ENCODE measurements around the gene KIF5B. TPM values are rescaled to one million over a fixed set of nuclear protein-coding genes. Genes with fewer than 3 reads are reported as not detected.
"Not testable (repeated sequence)": the region's sequence is repeated elsewhere in the genome, so short reads cannot be mapped to it uniquely, and the experiment has no call there.

KIF5B gene
- total and polyA plus RNA-seq, 7 donors: 42.6 to 270 (median 199) TPM

DNA sequence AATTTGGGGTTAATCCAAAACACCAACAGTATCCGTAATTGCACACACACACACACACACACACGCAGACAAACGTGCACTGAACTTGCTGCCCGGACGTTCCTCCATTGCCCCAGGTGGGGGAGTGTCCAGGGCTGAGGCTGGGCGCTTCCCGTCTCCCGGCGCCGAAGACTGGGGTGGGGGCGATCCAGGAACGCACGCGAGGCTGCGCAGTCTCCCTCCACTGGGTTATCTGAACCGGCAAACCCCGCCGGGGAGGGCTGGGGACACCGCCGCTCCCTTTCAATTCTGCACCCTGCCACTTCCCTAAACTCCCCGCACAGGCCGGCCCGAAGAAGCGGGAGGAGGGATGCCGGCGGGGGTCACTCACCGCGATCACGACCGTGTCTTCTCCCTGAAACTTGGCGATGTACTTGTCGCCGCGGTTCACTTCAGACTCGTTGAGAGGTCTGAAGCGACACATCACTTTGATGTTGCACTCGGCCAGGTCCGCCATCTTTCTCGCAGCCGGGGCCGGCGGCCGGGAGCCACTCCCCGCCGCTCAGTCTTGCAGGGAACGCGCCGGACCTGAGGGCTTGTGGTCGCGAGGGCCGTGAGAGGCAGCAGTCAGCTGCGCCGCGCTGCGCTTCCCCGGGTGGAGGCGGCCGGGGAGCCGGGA lies 618 bp downstream of the KIF5B start:
- H3K9me3 ChIP-seq: no peaks in the 10 kb centered on the region
- peak; percentile 41 to 63 for TF ChIP-seq POLR2A (IDR thresholded peaks at IDR 0.05)
- TF ChIP-seq POLR2AphosphoS5 (IDR thresholded peaks at IDR 0.05): peak; percentile 29 to 82 (median 74)
- no peak for TF ChIP-seq EP300 (IDR thresholded peaks at IDR 0.05)
- H3K27me3 ChIP-seq: no peaks in the 10 kb centered on the region
- no peaks in the 10 kb centered on the region for H3K36me3 ChIP-seq
- intact Hi-C loops (cut with DNase I): loop anchor here (10.0 kb wide), 2 partner anchors 289 to 899 kb away; partner anchors contain the start of genes EPC1 and ITGB1
- H3K4me3 ChIP-seq: peak overlapping the region; percentile 77 to 99 (median 92)
- WGBS, 2 donors: 0% methylated on average over 59 of the region's 59 CpGs
- DNase-seq: peak; percentile 85
- H3K4me1 ChIP-seq: peaks cover 0 to 45% (median 20%) of the 10 kb centered on the region in 4 donors
- peak overlapping the region; percentile 93 to 100 (median 96) for H3K27ac ChIP-seq

DNA sequence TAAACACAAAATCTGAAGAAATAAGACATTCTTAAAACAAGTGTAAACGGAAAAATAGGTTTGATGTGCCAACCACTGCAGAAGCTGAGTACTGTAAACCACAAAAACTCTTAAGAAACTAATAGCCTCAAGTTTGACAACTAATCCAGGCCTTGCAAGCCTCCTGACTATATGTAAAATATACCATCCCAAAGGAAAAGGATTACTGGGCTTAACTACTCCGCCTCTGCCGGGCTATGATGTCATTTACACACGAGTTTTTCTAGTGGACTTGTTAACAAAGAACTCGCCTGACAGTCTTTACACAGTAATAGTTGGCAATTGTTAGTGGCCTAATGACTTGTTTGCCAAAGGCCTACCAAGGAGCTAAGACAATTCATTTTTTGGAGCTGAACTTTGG lies 2.1 kb downstream of the KIF5B start:
- WGBS, 2 donors: 3 to 18% methylated on average over 5 of the region's 5 CpGs
- no peaks in the 10 kb centered on the region for H3K9me3 ChIP-seq
- peak overlapping the region; percentile 77 to 99 (median 92) for H3K4me3 ChIP-seq
- peak overlapping the region; percentile 93 to 100 (median 96) for H3K27ac ChIP-seq
- peak; percentile 75 for DNase-seq
- no peaks in the 10 kb centered on the region for H3K27me3 ChIP-seq
- TF ChIP-seq POLR2AphosphoS5 (IDR thresholded peaks at IDR 0.05) (peak; percentile 24 to 60 (median 40)), POLR2A (IDR thresholded peaks at IDR 0.05) (peak in 1 of 2 donors; percentile 13)
- TF ChIP-seq, protein P1, sequence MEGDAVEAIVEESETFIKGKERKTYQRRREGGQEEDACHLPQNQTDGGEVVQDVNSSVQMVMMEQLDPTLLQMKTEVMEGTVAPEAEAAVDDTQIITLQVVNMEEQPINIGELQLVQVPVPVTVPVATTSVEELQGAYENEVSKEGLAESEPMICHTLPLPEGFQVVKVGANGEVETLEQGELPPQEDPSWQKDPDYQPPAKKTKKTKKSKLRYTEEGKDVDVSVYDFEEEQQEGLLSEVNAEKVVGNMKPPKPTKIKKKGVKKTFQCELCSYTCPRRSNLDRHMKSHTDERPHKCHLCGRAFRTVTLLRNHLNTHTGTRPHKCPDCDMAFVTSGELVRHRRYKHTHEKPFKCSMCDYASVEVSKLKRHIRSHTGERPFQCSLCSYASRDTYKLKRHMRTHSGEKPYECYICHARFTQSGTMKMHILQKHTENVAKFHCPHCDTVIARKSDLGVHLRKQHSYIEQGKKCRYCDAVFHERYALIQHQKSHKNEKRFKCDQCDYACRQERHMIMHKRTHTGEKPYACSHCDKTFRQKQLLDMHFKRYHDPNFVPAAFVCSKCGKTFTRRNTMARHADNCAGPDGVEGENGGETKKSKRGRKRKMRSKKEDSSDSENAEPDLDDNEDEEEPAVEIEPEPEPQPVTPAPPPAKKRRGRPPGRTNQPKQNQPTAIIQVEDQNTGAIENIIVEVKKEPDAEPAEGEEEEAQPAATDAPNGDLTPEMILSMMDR (IDR thresholded peaks at IDR 0.05): no peak
- H3K4me1 ChIP-seq: peaks cover 0 to 60% (median 35%) of the 10 kb centered on the region in 4 donors
- no peaks in the 10 kb centered on the region for H3K36me3 ChIP-seq
- intact Hi-C loops (cut with DNase I): loop anchor here (10.0 kb wide), 2 partner anchors 291 to 901 kb away; partner anchors contain the start of genes EPC1 and ITGB1

GRCh38 chr10:32053392-32053791 lies 2.8 kb downstream of the KIF5B start:
- Histone ChIP-seq H3K4me3 (peak overlapping the region; percentile 77 to 99 (median 92)), H3K27ac (peak overlapping the region; percentile 93 to 100 (median 96)), H3K4me1 (peaks cover 0 to 67% (median 42%) of the 10 kb centered on the region in 4 donors)
- H3K9me3 ChIP-seq, H3K36me3 ChIP-seq, DNase-seq, H3K27me3 ChIP-seq: not testable (repeated sequence)
- intact Hi-C loops (cut with DNase I): loop anchor here (10.0 kb wide), 2 partner anchors 291 to 901 kb away; partner anchors contain the start of genes EPC1 and ITGB1
- WGBS, 2 donors: 73 to 75% methylated on average over 11 of the region's 11 CpGs

DNA sequence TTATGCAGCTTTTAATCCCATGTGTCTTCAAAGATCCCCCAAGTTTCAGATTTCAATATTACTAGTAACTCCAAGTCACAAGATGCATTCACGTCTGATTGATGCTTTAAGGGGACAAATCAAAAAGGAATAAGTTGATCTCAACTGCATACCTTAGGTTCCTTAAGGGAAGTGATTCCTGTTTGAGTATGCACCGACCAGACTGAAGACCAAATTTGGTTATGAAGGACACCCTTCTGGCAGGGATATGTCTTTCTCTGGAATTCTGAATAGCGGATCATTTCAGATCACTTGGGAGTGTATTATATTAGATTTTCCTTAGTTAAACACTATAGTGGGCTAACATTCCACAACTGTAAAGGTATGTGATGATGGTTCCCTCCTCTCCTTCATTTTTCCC lies 4.3 kb downstream of the KIF5B start:
- TF ChIP-seq, protein P1 (IDR thresholded peaks at IDR 0.05): no peak
- TF ChIP-seq POLR2AphosphoS5 (IDR thresholded peaks at IDR 0.05) (no peak), EP300 (IDR thresholded peaks at IDR 0.05) (no peak), POLR2A (IDR thresholded peaks at IDR 0.05) (no peak)
- Histone ChIP-seq H3K27ac (peak overlapping the region; percentile 93 to 100 (median 96)), H3K36me3 (peaks cover 0 to 13% (median 3%) of the 10 kb centered on the region in 4 donors), H3K9me3 (no peaks in the 10 kb centered on the region), H3K4me3 (peak overlapping the region; percentile 77 to 99 (median 92)), H3K27me3 (no peaks in the 10 kb centered on the region), H3K4me1 (peaks cover 0 to 73% (median 53%) of the 10 kb centered on the region in 4 donors)
- intact Hi-C loops (cut with DNase I): loop anchor here (10.0 kb wide), 2 partner anchors 293 to 903 kb away; partner anchors contain the start of genes EPC1 and ITGB1
- WGBS, 2 donors: 40 to 48% methylated on average over 3 of the region's 3 CpGs
- DNase-seq: no peak

GRCh38 chr10:32050177-32050576 lies 6.0 kb downstream of the KIF5B start:
- WGBS, 2 donors: 65 to 71% methylated on average over 6 of the region's 6 CpGs
- no peaks in the 10 kb centered on the region for H3K9me3 ChIP-seq
- peak overlapping the region in 3 of 4 donors; percentile 7 to 99 (median 77) for H3K4me3 ChIP-seq
- no peaks in the 10 kb centered on the region for H3K27me3 ChIP-seq
- H3K27ac ChIP-seq: peak overlapping the region; percentile 93 to 100 (median 96)
- no peak for DNase-seq
- TF ChIP-seq, protein P1 (IDR thresholded peaks at IDR 0.05): no peak
- TF ChIP-seq EP300 (IDR thresholded peaks at IDR 0.05): no peak
- TF ChIP-seq POLR2A (IDR thresholded peaks at IDR 0.05): no peak
- no peak for TF ChIP-seq POLR2AphosphoS5 (IDR thresholded peaks at IDR 0.05)
- H3K4me1 ChIP-seq: peaks cover 0 to 78% (median 63%) of the 10 kb centered on the region in 4 donors
- H3K36me3 ChIP-seq: peaks cover 0 to 31% (median 3%) of the 10 kb centered on the region in 4 donors
- intact Hi-C loops (cut with DNase I): loop anchor here (10.0 kb wide), 2 partner anchors 295 to 905 kb away; partner anchors contain the start of genes EPC1 and ITGB1

All from sigmoid colon (tissue), 7 donors.